ENCODE measurements around the gene HLCS.

Gene HLCS

DNA sequence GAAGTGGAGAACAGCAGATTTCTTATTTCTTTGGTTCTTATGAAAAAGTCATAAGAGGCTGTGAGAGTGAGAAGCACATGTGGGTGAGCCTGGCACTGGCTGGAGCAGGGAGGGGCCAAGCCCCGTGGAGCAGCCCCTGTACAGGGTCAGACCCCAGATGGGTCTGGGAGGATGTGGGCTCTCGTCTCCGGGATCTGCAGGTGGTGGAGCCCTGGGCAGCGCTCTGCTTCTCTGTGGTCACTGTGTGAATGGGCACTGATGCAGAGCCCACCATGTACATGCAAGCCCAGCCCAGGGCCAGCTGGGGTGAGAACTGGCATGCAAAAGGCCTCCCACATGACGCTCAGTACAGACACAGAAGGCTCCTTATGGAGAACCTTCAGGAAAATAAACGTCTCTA, 200.0 kb downstream of the HLCS start:
- DNase-seq: no peak

DNA sequence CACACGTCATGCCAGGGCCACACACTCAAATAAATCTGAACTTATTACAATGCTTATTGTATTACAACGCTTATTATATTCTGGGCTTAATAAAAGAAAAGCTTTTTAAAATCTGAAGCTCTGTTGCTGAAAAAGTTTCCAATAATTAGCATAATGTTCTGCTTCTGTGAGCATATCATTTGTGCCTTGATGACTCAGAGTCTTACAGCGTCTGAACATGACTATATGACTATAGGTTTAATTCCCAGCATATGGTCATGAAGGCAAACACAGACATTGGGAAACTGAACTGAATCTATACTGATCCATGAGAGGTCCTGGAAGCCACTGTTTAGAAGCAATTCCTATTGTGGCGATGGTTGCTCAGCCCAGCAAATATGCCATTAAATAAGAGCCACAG, 201.2 kb downstream of the HLCS start:
- DNase-seq: no peak

DNA sequence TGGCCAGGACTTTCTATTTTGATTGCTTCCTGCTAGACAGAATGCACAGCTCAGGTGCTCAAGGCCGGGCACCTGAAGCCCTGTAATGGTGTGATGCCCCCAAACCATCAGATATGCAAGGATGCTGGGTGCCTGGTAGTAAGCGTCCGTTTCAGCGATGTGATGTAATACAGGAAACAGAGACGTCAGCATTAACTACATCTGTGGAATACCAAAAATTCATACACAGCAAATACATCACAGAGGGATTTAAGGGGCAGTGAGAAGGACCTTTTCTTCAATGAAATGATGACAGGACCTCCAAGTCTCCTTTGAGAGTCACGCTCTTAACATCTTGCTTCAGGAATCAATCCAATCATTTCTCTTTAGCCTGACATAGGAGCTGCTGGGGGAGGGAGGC, 203.2 kb downstream of the HLCS start:
- DNase-seq: no peak

DNA sequence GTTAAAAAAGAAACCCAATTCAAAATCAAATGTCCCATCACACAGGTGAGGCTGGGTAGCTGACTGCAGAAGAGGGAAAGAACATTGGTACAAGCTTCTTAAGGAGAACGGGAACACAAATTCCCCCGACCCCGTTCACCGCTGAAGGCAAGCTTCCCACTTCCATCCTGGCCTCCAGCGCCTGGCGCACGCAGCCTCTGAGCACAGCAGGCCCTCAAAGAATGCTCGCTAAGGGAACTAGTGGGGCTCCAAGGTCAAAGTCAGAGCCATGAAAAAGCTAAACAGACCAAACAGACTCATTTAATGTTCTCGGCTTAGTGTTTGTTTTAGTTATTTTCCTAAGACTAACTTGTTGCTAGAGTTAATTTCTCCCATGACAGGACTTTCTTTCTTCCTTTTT, 203.8 kb downstream of the HLCS start:
- DNase-seq: no peak

DNA sequence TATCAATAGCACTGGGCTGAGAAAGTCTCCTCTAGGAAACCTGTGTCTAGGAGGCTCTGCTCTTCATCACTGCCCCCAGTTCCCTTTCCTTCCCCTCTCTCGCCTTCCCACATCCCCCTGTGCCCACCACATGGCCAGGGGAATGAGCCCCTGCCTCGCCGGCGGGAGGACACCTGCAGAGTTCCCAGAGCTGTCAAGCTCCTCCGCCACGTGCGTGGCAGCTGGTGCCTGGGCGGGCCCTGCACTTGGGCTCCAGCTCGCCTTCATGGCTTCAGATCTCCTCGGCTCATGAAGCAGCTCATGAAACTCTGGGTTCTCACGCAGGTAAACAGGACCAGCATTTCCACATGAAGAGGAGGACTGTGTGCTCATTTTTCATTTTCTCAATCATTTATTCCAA, 204.8 kb downstream of the HLCS start:
- no peak for DNase-seq

DNA sequence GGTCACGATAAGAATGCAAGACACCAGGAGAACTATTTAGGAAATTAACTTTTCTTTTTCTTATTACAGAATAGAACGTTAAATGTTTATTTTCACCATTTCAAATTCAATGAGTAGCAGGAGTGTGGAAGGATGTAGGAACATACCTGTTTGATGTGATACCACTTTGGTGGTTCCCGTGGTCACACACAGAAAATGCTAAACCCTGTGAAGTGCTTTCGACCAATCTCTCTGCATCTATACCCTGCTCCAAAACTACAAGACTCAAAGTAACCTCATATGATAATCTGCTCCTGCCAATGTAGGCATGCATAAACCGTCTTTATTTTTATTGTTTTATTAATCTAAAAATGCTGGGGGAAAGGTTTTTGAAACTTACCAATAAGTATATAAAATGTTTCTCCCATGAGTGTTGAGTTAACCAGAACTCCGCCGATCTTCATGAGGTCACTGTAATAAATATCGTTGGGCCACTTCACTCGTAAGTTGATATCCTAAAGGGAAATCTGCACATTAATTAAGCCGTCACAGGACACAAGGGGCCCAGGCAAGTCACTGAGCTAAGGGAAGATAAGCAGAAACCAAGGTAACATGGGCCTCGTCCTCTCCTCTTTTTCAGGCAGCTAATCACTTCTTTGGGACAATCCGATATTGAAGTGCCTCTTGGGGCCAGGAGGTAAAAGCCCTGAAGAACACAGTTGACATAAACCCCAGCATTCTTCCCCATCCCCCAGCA, 207.0 kb downstream of the HLCS start:
- DNase-seq: no peak

DNA sequence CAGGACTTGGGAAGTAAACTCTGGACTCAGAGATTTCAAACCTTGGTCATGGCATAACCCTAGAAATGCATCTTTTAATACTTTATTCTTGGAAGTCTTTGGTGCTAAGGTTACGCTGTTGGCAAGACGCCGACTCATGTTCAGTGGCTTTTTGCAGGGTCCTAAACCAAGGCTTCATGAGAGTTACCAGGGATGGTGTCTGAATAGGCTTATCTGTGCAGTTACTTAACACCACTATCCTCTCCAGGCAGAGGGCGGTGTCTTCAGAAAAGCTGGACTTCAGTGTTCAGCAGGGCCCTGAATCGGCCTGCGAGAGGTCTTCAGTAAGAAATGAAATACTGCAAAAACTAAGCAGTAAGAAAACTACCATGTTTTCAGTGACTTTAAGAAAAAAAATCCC, 209.3 kb downstream of the HLCS start:
- DNase-seq: no peak

DNA sequence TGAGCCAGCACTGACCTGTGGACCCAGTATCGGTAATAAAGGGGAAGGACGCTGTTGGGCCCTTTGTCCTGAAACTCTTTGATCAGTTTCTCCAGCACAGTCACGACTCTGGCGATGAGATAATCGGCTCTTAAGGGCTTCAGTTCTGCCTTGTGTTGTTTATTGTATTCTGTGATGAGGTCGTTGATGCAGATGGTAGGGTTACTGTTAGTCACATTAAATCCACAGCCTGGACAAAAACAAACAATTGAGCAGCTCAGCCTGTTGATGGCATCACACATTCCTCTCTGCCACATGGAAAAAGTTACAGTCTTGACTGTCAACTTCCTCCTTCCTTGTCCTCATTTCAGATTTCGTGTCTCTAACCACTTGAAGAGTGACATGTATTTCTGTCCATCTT, 209.9 kb downstream of the HLCS start:
- DNase-seq: no peak

DNA sequence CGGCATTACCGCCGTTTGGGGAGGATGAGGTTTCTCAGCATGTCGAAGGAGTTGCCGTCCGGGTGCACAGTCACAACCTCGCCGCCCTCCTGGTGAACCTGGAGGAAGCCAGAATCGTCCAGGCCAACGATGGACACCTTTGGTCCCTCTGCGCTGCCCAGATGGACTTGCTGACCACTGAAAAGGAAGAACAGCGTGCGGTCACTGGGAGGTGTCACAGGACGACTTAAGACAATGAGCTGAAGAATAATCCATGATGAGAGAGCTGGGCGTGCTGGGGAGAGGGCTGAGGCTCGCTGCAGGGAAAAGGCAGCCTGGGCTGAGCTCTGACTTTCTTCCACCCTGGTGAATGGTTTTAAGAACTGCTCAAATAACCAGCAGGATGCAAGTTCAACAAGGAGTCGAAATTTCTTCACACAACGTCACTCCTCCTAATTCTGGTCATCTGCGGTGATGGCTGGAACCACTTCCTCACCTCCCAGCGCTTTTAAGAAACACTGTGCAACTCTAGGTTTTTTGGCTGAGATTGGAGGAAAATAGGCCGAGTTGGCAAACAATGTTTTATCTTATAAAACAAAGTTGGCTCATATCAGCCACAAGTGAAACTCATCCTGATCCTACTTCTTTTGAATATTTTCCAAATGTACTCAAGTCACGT, 212.1 kb downstream of the HLCS start:
- no peak for DNase-seq

DNA sequence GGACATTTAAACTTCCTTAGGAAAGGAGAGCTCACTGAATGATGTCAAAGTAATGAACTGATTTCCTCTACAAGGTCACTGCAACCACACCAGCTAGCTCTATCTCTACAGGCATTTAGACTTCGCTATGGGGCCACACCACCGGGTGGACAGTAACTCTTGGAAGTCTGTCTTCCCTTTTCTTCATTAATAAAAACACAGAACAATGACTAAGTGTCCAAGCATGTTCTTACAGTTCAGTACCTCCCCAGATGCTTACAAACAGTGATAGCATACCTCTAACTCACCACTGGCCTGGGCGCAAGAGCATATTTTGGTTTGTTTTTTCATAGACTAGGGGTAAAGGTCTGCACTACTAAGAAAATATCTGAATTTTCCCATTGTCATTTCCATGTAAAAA, 212.9 kb downstream of the HLCS start:
- no peak for DNase-seq

DNA sequence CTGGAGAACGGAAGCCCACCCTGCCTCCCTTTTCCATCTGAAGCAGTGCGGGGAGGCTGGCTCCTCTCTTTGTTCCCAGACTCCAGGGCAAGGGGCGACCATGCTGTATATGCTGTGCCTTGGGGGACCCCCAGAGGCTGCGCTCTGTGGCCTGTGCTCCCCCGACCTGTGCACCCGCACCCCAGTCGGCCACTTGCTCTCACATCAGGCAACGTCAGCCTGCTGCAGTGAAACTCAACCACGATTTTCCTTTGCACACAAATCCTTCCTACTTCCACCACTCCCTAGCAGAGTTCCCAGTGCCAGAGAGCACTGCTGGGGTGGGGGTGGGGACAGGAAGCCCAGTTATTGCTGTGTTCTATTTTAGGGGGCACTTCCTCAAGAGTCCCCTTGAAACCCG, 215.1 kb downstream of the HLCS start:
- no peak for DNase-seq

DNA sequence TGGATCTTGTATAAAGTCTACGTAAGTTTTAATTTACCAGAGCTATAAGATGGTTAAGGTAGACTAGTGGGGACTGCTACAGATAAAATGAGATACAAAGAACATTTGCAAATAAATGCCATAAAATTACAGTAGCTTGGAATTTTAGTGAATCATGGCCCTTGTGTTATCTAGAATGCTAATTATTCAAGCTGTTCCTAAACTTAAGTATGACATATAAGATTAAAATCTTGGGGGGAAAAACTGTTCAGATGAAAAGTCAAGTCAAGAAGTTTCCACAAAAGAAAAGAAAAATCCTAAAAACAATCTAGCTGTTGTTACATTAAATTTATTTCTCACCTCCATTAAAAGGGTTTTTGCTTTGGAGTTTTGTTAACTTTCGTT, 215.9 kb downstream of the HLCS start:
- DNase-seq: no peak

DNA sequence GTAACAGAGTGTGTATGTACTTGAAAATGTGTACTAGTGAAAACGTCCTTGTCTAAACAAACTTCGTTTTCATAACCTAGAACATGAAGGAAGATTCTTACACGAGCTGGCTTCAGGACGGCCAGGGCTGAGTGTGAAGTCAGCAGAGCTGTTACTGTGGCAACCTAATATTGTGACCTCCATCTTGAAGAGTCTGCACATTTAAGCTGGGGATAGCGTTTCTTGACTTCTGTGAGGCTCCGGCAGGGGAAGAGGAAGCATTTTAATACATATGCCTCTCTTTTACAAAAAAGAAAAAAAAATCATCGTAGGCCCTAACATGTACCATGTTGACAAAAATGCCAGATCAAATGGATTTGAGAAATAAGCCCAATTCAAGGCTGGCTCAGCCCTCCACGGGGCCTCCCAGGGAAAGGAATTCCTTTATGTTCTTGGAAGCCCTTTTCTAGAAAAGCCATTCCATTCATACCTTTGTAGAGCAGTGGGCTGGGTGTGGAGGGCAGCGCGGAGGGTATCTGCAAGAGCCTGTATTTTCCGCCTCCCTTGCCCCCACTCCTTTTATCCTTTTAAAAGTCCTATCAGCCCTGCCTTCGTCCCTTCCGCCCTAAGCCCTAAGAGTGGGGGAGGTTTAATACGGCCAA, 216.4 kb downstream of the HLCS start:
- no peak for DNase-seq

DNA sequence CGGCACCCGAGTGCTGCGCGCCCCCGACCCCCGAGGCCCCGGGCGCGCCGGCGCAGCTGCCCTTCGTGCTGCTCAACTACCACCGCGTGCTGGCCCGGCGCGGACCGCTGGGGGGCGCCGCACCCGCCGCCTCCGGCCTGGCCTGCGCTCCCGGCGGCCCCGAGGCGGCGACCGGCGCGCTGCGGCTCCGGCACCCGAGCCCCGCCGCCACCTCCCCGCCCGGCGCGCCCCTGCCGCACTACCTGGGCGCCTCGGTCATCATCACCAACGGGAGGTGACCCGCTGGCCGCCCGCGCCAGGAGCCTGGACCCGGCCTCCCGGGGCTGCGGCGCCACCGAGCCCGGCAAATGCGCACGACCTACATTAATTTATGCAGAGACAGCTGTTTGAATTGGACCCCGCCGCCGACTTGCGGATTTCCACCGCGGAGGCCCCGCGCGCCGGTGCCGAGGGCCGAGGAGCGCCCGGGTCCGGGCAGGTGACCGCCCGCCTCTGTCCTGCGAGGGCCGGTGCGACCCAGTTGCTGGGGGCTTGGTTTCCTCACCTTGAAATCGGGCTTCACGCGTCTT, 218.6 kb downstream of the HLCS start:
- no peak for DNase-seq

DNA sequence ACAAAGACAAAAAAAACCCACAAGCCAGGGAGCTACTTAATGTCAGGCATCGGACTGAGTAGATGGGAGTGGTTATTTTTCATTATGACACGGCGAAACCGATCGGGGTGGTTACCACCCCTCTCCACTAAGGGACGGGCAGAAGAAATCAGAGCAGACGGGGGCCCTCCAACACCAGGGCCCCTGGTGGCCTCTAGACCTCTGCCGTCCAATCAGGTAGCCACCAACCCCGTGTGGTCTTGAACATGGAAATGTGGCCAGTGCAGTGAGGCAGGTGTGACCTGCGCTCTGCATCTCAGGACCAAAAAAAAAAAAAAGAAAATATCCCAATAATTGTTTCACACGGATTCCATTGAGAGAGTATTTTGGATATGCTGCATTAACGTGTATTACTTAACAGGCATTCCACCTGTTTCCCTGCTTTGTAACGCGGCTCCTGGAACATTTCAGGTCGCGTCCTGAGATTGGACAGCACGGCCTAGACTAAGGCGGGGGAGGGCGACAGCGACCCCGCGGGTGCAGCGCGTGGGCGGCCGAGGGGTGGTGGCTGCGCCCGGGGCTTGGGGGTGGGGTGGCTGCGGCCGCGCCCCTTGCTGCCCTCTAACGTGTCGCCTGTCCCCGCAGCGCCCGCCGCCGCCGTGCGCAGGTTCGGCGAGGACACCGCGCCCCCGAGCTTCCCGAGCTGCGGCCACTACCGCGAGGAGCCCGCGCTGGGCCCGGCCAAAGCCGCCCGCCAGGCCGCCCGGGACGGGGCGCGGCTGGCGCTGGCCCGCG, 219.2 kb downstream of the HLCS start:
- DNase-seq: no peak

DNA sequence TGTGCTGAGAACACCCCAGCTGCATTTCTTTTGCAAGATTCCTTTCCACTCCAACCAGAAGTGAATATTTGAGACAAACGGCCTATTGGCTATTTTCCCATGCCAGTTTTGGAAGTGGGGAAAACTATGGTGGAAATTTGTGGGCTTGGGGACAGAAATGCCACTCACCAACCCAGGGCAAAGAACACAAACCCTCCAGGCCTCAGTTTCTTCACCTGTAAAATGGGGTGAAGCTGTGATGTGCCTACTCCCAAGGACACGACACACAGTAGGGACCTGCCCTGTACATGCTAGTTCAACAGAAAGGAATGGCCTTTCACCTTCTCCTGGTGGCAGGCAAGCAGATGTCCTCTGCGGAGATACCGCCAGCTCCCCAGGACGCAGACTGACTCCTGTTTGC, 221.0 kb downstream of the HLCS start:
- DNase-seq: no peak

DNA sequence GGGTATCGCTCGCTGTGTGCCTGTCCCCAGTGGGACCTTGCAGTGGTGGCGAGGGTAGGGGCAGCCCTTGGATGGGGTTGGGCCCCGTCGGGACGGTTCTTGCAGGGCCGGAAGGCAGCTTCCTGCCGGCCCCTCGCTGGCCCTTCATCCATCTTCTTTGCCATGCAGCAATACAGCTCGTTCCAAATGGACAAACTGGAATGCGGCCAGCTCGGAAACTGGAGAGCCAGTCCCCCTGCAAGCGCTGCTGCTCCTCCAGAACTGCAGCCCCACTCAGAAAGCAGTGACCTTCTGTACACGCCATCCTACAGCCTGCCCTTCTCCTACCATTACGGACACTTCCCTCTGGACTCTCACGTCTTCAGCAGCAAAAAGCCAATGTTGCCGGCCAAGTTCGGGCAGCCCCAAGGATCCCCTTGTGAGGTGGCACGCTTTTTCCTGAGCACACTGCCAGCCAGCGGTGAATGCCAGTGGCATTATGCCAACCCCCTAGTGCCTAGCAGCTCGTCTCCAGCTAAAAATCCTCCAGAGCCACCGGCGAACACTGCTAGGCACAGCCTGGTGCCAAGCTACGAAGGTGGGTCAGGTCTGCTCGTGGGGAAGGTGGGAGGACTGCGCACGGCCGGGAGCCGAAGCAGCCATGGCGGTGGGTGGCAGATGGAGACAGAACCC, 221.8 kb downstream of the HLCS start:
- no peak for DNase-seq

DNA sequence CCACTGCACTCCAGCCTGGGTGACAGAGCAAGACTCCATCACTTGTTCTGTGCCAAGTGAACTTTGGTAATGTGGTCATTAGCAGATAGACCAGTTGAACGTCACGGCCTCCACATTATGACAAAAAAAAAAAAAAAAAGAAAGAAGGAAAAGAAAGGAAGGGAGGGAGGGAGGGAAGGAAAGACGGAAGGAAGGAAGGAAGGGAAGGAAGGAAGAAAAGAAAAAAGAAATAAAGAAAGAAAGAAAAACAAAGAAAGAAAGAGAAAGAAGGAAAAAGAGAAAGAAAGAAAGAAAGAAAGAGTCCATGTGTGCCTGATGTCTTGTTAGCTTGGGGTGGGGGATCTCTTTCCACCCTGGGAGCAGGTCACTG, 222.3 kb downstream of the HLCS start:
- no peak for DNase-seq

DNA sequence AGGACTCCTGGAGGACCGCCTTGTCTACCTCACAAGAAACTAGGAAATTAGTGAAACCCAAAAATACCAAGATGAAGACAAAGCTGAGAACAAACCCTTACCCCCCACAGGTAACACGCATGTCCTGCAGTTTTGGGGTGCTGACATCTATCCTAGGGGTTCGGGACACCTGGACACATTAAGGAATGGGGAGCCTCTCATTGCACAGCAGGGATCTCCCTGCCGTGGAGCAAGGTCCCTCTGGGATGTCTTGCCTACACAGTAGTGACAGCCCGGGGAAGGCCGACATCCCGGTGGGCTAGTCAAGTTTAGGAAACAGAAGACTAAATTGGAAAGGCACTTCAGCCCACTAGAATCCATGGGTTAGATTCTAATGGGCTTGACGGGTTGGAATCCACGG, 223.0 kb downstream of the HLCS start:
- DNase-seq: no peak

DNA sequence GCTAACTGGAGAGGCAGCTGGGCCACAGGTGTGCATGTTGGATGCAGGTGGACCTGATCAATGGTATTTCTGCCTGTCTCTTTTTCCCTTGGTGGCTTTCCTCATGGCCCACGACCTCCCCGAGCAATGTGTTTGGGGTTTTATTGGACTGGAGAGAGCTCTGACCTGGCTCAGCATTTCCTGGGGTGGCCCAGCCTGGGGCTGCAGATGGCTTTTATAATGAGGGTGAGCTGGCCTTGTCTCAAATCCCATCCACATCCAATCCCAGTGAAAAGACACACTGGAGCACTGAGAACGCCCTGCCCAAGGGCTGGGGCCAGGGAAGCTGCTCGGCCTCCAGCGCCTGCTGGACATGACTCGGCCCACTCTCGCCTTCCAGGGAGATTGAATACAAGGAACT, 223.5 kb downstream of the HLCS start:
- no peak for DNase-seq

DNA sequence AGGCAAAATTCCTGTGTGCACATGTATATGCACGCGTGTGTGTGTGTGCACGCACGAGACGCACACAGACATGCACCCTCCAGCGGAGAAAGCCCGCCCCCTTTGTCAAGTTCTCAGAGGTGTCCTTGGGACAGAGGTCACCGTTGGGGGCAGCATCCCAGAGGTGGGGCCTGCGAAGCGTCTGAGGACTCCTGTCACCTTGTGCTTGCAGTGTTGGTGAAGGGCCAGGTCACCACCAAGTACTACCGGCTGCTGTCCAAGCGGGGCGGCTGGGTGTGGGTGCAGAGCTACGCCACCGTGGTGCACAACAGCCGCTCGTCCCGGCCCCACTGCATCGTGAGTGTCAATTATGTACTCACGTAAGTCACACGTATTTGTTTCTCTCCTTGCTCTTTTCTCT, 225.0 kb downstream of the HLCS start:
- DNase-seq: no peak

DNA sequence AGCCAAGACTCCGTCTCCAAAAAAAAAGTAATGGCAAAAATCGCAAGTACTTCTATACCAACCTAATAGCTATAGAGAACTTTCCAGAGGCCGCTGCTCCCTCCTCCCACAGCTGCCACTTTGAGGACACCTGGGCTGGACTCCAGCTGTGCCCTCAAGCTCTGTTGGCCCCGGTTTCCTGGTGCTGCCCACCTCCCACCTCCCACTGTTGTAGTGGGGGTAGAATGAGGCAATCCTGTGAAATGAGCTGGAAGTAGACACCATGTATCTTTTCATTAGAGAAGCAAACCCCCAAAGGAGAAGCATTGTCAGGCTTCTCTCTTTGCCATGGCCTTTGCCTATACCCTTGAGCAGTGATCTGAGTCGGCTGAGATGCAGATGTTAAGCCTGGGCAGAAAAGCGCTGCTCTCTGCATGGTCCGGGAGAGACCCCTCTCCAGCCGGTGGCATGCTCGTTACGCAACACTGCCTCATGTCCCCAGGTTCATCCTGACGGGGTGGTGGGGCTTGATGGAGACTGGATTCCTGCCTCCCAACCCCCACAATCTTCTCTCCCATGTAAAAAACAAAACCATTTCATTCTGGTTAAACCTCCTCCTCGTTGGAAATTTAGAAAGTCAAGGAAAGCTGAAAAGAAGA, 227.9 kb downstream of the HLCS start:
- no peak for DNase-seq

Measured in activated gamma-delta T cell treated with Interleukin-2 at 50 U/mL for 16 hours (primary cell).